Muscle layer of colon (tissue), 2 donors: ENCODE data around the gene PDCD2L.

Experiments
- H3K27ac ChIP-seq: one replicate; pipeline ENCODE4 v1.7.0; 2013; ENCODE audit warnings: low read depth, mild to moderate bottlenecking, low read length, moderate library complexity
- H3K27me3 ChIP-seq, 2 donors: one replicate each; pipeline ENCODE4 v1.7.0; 2013; ENCODE audit warnings: low read length in 2 of 2, mild to moderate bottlenecking in 2 of 2; ENCODE audit not compliant: insufficient read depth in 2 of 2, control insufficient read depth in 1 of 2
- H3K36me3 ChIP-seq: one replicate; pipeline ENCODE4 v1.7.0; 2013; ENCODE audit warnings: mild to moderate bottlenecking, low read length; ENCODE audit not compliant: insufficient read depth
- H3K4me1 ChIP-seq: one replicate; pipeline ENCODE4 v1.7.0; 2013; ENCODE audit warnings: mild to moderate bottlenecking, low read length; ENCODE audit not compliant: insufficient read depth
- H3K4me3 ChIP-seq, 2 donors: one replicate each; pipeline ENCODE4 v1.7.0; 2013; ENCODE audit warnings: low read length in 2 of 2, low read depth in 1 of 2, mild to moderate bottlenecking in 1 of 2, moderate library complexity in 1 of 2
- H3K9ac ChIP-seq: one replicate; pipeline ENCODE4 v1.7.0; 2013; ENCODE audit warnings: low read length
- H3K9me3 ChIP-seq: one replicate; pipeline ENCODE4 v1.7.0; 2013; ENCODE audit warnings: mild to moderate bottlenecking, low read length
- donor health status: abdominal sarcoma.
- donor health status: Adenocarcinoma of cecum.

The PDCD2L gene

DNA sequence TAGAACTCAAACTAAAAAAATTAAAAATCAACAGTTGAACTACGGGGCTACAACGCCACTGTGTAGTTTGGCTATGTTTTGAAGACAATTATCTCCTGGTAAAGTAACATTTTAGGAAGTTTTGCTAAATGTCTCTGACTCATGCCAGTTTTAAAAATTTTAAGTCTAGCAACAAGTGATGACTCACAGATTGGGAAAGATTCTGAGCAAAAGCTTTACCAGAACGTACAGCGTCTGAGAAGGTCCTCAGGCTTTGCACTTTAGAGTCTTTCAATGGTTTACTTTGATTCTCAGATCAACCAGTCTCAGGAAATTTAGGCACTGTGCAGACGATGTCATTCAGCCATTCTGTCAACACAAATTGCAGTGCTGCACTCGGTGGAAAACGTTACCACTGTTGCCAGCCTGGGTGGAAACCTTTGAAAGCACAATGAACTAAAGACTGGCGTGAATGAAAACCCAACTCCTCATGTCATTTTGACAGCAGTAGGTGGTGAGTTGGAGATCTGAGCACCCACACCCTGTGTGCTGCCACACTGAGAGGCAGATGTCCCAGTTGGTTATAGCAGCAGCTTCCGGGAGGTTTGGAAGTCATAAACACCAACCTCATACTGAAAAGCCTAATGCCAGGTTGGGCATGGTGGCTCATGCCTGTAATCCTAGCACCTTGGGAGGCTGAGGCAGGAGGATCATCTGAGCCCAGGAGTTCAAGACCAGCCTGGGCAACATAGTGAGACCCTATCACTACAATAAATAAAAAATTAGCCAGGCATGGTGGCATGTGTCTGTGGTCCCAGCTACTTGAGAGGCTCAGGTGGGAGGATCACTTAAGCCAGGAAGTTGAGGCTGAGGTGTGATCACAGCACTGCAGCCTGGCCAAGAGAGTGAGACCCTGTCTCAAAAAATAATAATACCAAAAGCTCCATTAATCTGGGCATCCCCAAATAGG lies 71.1 kb downstream of the PDCD2L start:
- no peak overlapping the region for H3K4me3 ChIP-seq
- no peaks in the 10 kb centered on the region for H3K27me3 ChIP-seq
- peaks cover 16% of the 10 kb centered on the region for H3K36me3 ChIP-seq
- H3K27ac ChIP-seq = no peak overlapping the region
- H3K9me3 ChIP-seq = no peaks in the 10 kb centered on the region
- H3K4me1 ChIP-seq = no peaks in the 10 kb centered on the region
- no peak overlapping the region for H3K9ac ChIP-seq
